Measurements from ENCODE around the gene OTOP2.

Gene OTOP2

GRCh38 chr17:74924250-74924948 lies at the start of gene OTOP2:
Gene OTOP2 (plus strand): TSS chr17:74924273. CDS start chr17:74924633, 360 bp downstream.
- peak; percentile 64 for DNase-seq

GRCh38 chr17:74874615-74875037 lies 49.4 kb upstream of the OTOP2 start:
- no peak for DNase-seq

GRCh38 chr17:74875155-74875976 lies 48.7 kb upstream of the OTOP2 start:
- DNase-seq = no peak

- no peak for DNase-seq
Measured at GRCh38 chr17:74875977-74876593, 48.0 kb upstream of the OTOP2 start.

- DNase-seq = no peak
Measured at GRCh38 chr17:74877592-74878548, 46.2 kb upstream of the OTOP2 start.

GRCh38 chr17:74878658-74879057 lies 45.4 kb upstream of the OTOP2 start:
- DNase-seq = no peak

- no peak for DNase-seq
Measured at GRCh38 chr17:74879308-74879707, 44.8 kb upstream of the OTOP2 start.

GRCh38 chr17:74881073-74881472 lies 43.0 kb upstream of the OTOP2 start:
- DNase-seq = no peak

GRCh38 chr17:74882517-74883240 lies 41.4 kb upstream of the OTOP2 start:
- DNase-seq = no peak

- no peak for DNase-seq
Measured at GRCh38 chr17:74883241-74883745, 40.8 kb upstream of the OTOP2 start.

- no peak for DNase-seq
Measured at GRCh38 chr17:74888469-74888868, 35.6 kb upstream of the OTOP2 start.

GRCh38 chr17:74890554-74890953 lies 33.5 kb upstream of the OTOP2 start:
- no peak for DNase-seq

- DNase-seq = no peak
Measured at GRCh38 chr17:74892013-74892841, 31.8 kb upstream of the OTOP2 start.

- no peak for DNase-seq
Measured at GRCh38 chr17:74892974-74893911, 30.8 kb upstream of the OTOP2 start, which contains the start of gene FADS6. Gene FADS6 (minus strand): TSS chr17:74893633. CDS start chr17:74893595, 38 bp downstream.

GRCh38 chr17:74893936-74894671 lies 30.0 kb upstream of the OTOP2 start:
- DNase-seq = no peak

GRCh38 chr17:74898376-74898946 lies 25.6 kb upstream of the OTOP2 start:
- no peak for DNase-seq

GRCh38 chr17:74900208-74900607 lies 23.9 kb upstream of the OTOP2 start:
- DNase-seq = no peak

All from activated CD8-positive, alpha-beta memory T cell treated with anti-CD3 and anti-CD28 coated beads for 24 hours (primary cell).